ENCODE measurements around the gene DAP. TPM values are rescaled to one million over a fixed set of nuclear protein-coding genes. Genes with fewer than 3 reads are reported as not detected.

The DAP gene
- total RNA-seq, 3 donors from 2014 or later: 60.8 to 63.8 (median 61.9) TPM

DNA sequence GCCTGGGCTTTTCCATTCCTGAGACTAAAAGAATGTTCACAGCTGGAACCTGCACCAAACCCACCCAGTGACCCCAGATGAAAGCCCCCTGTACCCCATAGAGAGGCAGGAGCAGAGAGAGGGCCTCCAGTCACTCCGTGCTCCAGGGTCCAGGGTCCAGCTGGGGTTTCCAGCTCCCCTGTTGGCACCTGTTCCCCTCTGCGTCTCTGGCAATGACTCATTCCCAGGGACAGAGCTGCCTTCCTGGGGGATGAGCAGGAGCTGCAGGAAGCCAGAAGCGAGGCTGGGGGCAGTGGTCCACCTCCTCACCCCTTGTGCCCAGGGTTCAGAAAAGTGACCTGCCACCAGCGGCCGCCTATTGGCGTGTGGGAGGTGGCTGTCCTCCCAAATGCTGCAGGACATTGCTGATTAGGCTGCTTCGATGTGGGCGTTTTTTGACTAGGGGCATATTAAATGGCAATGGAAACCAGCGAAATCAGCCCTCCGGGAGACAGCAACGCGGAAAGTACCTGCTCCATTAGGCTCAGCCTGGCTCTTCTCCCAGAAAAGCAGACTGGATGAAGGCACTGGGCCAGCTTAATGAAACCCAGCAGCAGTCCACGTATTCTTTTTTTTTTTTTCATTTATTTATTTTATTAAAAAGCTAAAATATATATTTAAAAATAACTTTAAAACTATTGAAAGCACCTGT is 97.4 kb downstream of the DAP start:
- intact Hi-C loops (cut with DNase I; ENCODE audit: low total_unique reads): no loop called here
- H3K27me3 ChIP-seq: no peaks in the 10 kb centered on the region
- H3K4me3 ChIP-seq: peak overlapping the region in 1 of 3 donors; percentile 10
- DNase-seq (ENCODE audit: low spot score in 2 of 2): peak in 1 of 2 donors; percentile 35
- TF ChIP-seq POLR2AphosphoS5 (IDR thresholded peaks at IDR 0.05) (no peak), CTCF (IDR thresholded peaks at IDR 0.05) (no peak), POLR2A (IDR thresholded peaks at IDR 0.05) (no peak)
- H3K4me1 ChIP-seq: peaks cover 0 to 6% of the 10 kb centered on the region in 2 donors
- no peak overlapping the region for H3K27ac ChIP-seq
- H3K36me3 ChIP-seq: no peaks in the 10 kb centered on the region
- H3K9me3 ChIP-seq: no peaks in the 10 kb centered on the region

- no peak for DNase-seq (ENCODE audit: low spot score in 2 of 2)
- no peaks in the 10 kb centered on the region for H3K27me3 ChIP-seq
- H3K4me3 ChIP-seq: no peak overlapping the region
- H3K27ac ChIP-seq: no peak overlapping the region
- no peaks in the 10 kb centered on the region for H3K9me3 ChIP-seq
- TF ChIP-seq POLR2AphosphoS5 (IDR thresholded peaks at IDR 0.05): no peak
- no peak for TF ChIP-seq POLR2A (IDR thresholded peaks at IDR 0.05)
- no peak for TF ChIP-seq CTCF (IDR thresholded peaks at IDR 0.05)
- H3K4me1 ChIP-seq: peaks cover 0 to 6% of the 10 kb centered on the region in 2 donors
- intact Hi-C loops (cut with DNase I; ENCODE audit: low total_unique reads): no loop called here
- H3K36me3 ChIP-seq: no peaks in the 10 kb centered on the region
Observed at GRCh38 chr5:10662661-10663488, 98.2 kb downstream of the DAP start.

DNA sequence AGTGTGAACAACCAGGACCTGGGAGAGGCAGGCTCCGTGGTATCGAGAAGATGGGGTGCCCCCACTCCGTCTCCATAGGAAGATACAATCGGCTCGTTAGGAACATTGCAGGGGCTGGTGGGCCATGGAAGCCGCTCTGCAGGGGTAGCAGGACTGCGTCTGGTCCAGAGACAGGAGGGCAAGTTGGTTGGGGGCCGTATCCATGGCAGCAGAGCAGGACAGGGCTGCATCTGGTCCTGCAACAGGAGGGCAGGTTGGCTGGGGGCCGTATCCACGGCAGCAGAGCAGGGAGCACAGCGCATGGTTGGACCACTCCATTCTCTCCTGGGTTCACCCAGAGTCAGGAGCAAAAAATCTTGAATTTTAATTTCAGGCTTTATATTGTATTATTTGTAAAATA is 99.0 kb downstream of the DAP start:
- Histone ChIP-seq H3K9me3 (no peaks in the 10 kb centered on the region), H3K27ac (no peak overlapping the region), H3K4me3 (no peak overlapping the region), H3K36me3 (no peaks in the 10 kb centered on the region), H3K27me3 (no peaks in the 10 kb centered on the region), H3K4me1 (peaks cover 0 to 6% of the 10 kb centered on the region in 2 donors)
- intact Hi-C loops (cut with DNase I; ENCODE audit: low total_unique reads): no loop called here
- no peak for DNase-seq (ENCODE audit: low spot score in 2 of 2)
- no peak for TF ChIP-seq POLR2AphosphoS5 (IDR thresholded peaks at IDR 0.05)
- TF ChIP-seq POLR2A (IDR thresholded peaks at IDR 0.05): no peak
- TF ChIP-seq CTCF (IDR thresholded peaks at IDR 0.05): no peak

DNA sequence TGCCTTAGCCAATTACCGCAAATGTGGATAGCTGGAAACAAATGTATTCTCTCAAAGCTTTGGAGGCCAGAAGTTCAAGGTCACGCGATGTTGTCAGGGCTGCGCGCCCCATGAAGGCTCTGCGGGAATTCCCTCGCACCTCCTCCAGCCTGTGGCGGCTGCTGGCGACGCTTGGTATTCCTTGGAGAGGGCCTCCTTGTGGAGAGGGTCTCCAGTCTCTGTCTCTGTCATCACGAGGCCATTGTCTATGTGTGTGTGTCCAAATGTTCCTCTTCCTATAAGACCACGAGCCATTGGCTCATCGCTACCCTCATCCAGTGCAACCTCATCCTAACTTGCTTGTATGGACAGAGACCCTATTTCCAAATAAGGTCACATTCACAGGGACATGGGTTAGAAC is 99.6 kb downstream of the DAP start:
- Histone ChIP-seq H3K36me3 (no peaks in the 10 kb centered on the region), H3K9me3 (no peaks in the 10 kb centered on the region), H3K27ac (no peak overlapping the region), H3K4me1 (peaks cover 0 to 6% of the 10 kb centered on the region in 2 donors), H3K4me3 (no peak overlapping the region), H3K27me3 (no peaks in the 10 kb centered on the region)
- no peak for DNase-seq (ENCODE audit: low spot score in 2 of 2)
- TF ChIP-seq CTCF (IDR thresholded peaks at IDR 0.05): no peak
- TF ChIP-seq POLR2A (IDR thresholded peaks at IDR 0.05): no peak
- TF ChIP-seq POLR2AphosphoS5 (IDR thresholded peaks at IDR 0.05): no peak
- intact Hi-C loops (cut with DNase I; ENCODE audit: low total_unique reads): no loop called here
